Esophagus muscularis mucosa (tissue), 3 donors: Measurements from ENCODE around the gene PAQR6.

ENCODE experiments used
- POLR2A ChIP-seq: fragments of 450-650 bp; IDR thresholded peaks from one replicate; pipeline ENCODE4 v1.6.1; 2017; ENCODE audit warnings: antibody characterized with exemption, moderate library complexity, mild to moderate bottlenecking, low read depth
- POLR2AphosphoS5 ChIP-seq, 2 donors: sonication (generic); formaldehyde crosslinking; IDR thresholded peaks; one replicate each; pipeline ENCODE4 v1.6.1; 2017; ENCODE audit warnings: antibody characterized with exemption in 2 of 2
- TF ChIP-seq, protein P1 (sequence below), 3 experiments: fragments of 200-600 bp in 2 of 3; fragments of 450-650 bp in 1 of 3; sonication (generic) in 2 of 3; IDR thresholded peaks; one replicate each; pipeline ENCODE4 v1.5.1; 2017 to 2019; ENCODE audit warnings: antibody characterized with exemption in 3 of 3, mild to moderate bottlenecking in 2 of 3, moderate library complexity in 1 of 3

DNA sequence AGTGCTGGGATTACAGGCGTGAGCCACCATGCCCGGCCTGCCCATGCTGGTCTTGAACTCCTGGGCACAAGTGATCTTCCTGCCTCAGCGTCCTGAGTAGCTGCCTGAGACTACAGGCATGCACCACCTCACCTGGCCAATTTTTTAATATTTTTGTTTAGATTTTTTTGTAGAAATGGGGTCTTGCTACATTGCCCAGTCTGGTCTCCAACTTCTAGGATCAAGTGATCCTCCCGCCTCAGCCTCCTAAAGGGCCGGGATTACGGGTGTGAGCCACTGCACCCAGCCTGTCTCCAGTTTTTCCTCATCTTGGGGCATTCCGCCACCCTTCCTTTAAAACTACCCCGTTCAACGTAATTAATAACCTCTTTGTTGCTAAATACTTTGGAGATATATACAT, 27.6 kb downstream of the PAQR6 start:
- TF ChIP-seq, protein P1, sequence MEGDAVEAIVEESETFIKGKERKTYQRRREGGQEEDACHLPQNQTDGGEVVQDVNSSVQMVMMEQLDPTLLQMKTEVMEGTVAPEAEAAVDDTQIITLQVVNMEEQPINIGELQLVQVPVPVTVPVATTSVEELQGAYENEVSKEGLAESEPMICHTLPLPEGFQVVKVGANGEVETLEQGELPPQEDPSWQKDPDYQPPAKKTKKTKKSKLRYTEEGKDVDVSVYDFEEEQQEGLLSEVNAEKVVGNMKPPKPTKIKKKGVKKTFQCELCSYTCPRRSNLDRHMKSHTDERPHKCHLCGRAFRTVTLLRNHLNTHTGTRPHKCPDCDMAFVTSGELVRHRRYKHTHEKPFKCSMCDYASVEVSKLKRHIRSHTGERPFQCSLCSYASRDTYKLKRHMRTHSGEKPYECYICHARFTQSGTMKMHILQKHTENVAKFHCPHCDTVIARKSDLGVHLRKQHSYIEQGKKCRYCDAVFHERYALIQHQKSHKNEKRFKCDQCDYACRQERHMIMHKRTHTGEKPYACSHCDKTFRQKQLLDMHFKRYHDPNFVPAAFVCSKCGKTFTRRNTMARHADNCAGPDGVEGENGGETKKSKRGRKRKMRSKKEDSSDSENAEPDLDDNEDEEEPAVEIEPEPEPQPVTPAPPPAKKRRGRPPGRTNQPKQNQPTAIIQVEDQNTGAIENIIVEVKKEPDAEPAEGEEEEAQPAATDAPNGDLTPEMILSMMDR (IDR thresholded peaks at IDR 0.05), result no peak
- no peak for TF ChIP-seq POLR2A
- TF ChIP-seq POLR2AphosphoS5 (IDR thresholded peaks at IDR 0.05), result no peak
